GM19025 (cell line): ENCODE results near the gene MNX1.

ENCODE experiments used
- ATAC-seq: cut with Tn5 transposase; IDR thresholded peaks from one replicate; pipeline ENCODE4 v1.9.1; 2021; ENCODE audit warnings: mild to moderate bottlenecking, low read depth, moderate library complexity; ENCODE audit not compliant: unreplicated experiment

The MNX1 gene

DNA sequence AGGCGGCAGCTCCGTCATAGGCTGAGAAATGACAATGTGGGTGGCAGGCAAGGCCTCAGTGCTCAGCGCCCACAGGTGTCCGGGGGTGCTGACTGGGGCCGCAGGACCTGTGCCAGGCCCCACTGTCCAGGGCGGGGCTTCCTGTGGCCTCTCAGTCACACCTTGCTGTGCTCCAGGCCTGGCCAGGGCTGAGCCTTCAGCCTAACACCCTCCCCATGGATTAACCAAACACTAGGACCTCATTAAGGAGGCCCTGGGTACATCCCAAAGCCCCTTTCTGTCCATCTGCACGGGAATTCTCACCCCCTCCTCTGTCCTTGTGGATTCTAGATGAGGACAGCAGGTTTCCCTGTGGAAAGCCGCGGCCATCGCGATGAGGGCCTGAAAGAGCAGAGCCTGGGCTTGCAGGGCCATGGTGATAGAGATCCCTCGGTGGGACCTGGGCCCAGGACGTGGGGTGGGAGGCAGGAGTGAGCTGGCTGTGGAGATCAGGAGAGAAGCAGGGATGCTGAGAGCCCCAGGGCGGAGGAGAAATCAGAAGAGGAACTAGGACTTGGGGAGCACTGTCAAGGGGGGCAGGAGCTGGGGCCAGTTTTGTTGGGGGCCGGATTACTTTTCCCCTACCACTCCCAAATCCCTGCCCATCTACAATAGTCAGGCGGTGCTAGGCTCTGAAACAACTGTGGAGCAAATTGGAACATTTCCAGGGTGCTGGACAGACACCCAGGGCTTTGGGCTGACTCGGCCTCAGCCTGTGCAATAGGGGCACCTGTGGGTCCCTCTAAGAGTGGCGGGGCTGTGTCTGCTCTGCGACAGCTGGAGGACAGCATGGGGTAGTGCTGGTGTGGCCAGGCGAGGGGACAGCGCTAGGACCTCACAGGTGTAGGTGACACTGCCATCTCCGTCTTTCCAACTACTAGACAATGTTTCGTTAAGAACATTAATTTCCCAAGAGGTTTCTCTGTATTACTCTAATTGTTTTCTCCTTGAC is 23.3 kb upstream of the MNX1 start:
- no peak for ATAC-seq

DNA sequence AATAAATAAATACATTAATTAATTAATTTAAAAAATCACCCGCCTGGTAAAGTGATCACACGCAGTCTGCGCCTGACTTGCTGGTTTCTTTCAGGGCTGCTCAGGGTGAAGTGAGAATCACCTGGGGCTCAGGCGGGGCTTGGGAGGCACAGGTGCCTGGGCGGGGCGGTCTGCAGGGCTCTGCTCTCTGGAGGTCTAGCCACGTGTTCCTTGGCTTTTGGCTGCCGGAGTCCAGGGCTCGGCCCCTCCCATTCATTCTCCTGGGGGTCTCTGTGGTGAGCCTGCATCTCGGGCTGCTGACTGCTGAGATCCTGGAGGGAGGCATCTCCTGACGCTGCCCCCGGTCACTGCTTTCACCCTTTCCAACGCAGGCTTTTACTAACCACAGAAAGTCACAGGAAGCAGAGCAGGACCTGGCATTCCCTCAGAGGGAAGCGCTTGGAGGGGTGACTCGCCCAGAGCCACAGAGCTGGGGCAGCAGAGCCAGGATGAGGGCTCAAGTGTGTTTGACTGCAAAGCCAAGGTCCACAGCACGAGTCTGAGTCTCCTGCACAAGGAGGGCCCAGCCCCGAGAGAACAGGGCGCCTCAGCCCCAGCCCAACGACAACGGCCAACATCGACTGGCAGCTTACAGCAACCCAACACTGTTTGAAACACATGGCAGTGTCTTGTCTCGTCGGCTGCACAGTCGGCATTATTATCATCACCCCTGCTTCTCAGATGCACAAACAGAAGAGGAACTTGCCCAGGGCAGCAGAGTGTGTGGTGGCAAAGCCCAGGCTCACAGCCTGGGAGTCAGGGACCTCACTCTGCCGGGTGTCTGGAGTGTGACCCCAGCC is 22.4 kb upstream of the MNX1 start:
- ATAC-seq = no peak

DNA sequence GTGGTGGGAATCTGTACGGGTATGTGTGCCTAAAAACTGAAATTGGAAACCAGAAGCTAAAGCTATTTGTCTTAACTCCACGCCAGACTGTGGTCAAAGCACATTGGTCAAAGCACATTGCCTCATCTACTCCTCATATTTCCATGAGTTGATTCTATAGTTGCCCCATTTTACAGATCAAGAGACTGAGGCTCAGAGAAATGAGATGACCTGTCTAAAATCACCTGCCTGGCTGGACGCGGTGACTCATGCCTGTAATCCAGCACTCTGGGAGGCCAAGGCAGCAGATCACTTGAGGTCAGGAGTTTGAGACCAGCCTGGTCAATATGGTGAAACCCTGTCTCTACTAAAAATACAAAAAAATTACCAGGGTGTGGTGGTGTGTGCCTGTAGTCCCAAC is 21.7 kb upstream of the MNX1 start:
- no peak for ATAC-seq

DNA sequence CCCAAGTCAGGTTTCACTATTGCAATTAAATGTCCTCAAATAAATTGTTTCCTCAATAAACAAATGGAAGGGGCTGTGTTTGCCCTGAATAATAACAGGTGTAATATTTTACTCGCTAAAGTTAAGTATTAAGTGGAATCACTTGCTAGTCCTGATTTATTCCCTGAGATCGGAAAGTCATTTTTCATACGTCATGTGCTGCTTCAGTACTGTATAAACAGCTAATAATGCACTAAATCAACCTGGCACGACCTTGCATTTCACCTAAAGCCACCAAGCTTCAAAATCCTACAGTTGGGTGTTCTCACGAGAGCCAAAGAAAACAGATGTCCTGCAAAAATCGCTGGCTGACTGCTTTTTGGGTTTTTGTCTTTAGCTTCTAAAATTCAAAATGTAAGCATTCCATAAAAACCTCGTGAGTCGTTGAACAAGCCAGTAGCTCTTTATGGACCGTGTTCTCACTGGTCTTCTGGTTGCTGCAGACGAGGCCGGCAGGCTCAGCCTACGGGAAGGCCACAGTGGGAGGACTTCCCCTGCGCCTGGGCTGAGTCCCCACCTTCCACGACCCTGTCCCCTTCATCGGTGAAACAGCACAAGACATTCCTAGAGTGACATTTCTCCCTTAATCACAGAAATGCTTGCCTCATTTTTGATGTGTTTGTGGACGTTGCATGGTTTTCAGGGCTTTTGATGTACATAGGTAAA is 17.9 kb upstream of the MNX1 start:
- ATAC-seq = no peak

DNA sequence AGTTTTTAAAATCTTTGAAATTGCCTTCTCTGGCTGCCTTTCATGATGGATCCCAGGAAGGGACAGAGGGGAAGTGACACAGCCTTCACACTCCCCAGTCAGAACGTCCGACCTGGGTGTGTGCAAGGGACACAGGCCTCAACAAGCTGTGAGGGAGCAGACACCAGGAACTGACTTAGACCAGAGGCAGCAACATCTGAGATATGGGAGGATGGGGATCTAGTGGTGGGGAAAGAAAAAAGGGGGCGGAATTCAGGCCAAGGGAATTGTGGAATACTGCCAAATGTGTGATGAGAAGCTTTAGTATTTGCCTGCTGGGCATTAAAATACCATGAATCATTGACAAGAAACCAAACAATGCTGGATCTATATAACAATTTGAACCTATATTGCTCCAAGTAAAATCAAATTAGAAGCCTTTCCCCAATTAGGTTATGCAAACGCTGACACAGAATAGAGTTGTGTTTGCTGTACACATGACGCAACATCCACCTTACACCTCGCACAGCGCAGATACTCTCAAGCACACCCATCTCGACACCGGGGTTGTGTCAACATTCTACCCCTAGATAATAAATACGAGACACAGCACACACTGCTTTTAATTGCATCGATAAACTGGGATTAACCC is 17.2 kb upstream of the MNX1 start:
- no peak for ATAC-seq

DNA sequence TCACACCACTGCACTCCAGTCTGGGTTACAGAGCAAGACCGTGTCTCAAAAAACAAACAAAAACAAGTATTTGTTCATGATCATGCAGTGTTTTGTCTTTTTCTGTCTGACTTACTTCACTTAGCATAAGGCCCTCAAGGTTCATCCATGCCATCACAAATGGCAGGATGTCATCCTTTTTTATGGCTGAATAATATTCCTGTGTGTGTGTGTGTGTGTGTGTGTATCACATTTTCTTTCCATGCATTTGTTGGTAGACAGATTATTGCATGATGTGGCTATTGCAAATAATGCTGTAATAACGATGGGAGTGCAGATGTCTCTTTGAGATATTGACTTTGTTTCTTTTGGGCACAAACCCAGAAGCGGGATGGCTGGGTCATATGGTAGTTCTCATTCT is 14.3 kb upstream of the MNX1 start:
- ATAC-seq = no peak

DNA sequence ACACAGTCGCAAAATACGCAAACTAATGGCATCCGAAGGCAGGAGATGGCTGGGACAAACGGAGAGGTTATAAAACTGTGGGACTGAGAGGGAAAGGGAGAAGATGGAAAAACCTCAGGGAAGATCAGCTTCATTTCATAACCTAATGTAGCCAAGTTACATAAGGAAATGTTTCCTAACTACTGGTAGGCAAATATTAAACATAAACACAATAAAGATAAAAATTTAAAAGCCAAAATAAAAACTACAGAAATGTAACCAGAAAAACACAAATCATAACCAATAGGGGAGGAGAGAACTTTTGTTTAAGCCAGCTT is 13.1 kb upstream of the MNX1 start:
- ATAC-seq = no peak

DNA sequence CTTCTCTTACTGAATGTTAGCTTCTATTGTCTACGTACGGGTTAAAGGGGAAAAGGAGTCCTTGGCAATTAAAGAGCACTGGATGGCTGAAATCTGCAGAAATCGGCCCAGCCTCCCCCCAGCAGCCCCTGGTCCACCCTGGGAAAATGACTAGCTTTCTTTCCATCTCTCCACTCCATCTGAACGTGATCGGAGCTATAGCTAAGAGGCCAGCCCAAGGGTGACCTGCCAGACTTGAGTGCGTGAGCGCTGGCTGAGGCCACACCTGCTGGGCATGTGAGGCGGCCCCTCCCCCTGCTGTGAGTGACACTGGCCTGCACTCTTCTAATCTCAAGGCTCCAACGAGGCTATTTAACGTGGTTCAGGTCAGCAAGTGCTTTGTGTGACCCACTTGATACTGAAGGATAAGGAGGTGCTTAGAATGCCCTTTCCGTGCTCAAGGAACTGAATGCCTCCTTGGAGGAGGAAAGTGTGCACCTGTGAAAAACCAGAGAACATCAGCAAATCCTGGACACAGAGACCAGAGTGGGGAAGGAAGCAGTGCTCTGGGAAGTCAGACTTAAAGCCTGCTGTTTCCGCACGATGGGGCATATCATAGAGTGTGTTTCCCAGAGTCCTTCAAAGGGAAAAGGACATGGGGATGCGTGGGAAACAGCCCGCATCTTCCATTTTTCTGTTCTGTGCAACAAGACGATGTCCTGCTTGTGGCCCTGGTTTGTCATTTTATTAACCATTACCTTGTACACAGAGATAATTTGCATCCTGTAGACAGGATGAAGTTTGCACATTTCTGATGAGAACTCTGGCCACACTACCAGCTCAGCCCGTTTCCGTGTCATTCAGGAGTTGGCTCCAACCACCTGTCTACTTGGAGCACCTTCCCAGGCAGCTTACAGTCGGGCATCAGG is 12.5 kb upstream of the MNX1 start:
- no peak for ATAC-seq

DNA sequence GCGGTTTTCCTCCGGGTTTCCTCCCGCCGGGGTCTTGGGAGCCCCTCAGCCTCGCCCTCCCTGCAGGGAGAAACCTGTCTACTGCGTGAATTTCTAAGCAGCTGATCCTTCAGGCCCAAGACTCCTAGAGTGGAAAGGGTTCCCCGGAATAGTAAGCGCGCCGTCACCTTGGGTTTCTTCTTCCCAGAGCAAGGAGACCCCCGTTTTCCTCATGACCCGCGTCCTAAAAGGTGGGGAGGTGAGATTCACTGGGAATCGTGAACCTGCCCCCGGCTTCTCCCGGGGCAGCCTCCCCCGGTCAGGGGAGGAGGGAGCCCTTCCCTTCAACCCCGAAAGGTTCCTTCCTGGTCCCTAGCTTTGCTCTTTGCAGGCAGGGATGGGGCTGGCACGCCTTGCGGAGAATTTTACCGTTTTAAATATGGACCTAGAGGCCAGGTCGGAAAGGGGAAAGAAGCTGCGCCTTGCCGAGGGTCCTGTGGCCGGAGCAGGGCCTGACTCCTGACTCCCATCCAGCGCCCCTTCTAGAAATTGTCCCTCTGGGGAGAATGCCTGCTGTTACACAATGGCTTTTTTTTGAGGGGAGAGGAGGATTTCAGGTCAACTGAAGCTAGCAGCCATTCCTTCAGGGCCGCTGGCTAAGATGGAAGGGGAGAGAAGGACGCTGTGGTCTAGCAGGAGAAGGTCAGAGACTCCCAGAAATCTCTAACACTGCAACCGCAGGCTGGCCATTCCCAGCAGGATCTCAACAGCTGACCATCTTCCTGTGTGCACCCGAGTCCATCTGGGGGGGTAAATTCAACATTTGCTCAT is 11.6 kb upstream of the MNX1 start:
- no peak for ATAC-seq

DNA sequence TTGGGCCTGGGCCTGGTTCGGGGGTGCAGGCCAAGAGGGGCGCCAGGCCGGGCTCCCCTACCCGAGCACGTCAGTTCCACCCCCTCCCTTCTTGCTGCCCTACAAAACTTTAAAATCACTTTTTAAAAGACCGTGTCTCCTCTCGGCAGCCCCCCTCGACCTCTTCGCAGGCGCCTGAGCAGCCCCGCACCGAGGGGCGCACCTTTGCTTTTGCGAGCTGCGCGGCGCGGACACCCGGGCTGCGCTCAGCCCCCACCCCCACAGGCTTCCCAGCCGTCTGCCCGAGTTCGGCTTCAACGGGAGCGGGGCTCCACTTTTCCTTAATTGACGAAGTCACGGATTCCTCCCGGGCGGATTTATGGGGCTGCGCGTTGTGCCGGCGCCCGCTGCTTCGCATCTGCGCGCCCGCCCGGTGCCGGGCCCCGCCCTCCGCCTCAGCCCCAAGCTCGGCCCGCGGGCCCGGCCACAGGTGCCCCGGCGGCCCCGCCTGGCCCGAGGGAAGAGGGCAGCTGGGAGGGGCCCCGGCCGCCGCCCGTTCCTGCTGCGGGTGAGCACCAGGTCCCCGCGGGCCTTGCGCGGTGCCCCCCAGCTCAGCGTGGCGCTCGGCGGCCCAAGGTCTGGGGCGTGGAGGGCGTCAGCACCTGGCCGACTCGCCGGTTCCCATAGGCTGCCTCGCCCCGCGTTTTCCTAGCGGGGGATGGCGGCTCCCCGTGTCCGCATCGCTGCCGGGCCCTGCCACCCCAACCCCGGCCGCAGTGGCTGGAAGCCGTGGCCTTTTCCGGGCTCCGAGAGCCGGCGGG is 10.8 kb upstream of the MNX1 start:
- ATAC-seq = no peak

DNA sequence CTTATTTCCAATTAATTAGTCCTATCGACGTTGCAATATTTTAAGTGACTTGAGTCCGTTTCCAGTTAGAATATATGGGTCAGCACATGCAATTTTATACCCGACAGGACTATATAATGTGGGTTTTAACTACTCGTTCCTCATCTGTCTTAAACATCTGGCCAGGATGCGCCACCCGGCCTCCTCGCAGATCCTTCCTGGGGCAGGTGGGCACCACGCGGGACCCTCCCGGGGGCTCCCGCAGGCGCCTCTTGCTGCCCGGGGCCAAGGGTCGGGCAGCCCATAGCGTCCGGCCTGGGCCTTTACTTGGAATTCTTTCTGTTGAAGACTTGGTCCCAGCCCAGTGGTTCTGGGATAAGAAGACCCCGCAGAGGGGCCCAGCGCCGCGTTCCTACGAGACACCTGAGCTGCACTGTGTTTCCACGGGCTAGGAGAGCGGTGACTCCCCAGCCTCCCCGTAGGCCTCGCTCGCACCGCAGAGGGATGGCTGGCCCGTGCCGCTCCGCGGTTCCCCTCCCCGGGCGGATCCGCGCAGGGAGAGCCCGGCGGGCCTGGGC is 10.1 kb upstream of the MNX1 start:
- ATAC-seq = no peak

DNA sequence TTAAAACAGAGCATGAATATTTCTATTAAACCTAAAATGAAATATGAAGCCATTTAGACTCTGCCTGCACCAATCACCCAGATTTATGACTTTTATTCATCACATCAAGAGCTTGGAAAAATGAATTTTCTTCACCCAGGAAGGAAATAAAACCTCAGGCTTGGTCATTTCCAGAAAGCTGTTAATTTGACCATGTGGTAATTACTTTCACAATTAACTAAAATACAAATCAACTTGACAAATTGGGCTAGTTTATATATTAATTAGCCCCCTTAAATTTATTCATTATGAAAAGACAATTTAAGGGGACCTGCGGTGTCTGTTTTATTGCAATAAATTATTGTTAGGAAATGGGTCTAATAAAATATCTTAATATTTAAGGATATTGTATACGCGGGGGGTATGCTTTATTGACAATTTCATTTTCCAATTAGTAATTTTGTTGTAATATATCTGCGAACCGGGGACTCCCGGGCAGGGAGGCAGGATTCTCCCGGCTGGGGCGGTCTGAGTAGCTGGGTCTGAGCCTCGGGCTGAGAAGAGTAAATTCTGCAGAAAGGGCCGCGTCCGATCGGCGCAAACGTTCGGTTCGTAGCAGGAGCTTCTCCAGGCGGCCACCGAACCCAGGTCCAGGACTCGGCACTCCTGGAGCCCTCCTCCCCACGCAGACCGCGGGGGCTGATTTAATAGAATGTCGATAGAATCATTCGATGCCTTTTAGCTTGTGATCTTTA is 9.4 kb upstream of the MNX1 start:
- ATAC-seq = no peak

DNA sequence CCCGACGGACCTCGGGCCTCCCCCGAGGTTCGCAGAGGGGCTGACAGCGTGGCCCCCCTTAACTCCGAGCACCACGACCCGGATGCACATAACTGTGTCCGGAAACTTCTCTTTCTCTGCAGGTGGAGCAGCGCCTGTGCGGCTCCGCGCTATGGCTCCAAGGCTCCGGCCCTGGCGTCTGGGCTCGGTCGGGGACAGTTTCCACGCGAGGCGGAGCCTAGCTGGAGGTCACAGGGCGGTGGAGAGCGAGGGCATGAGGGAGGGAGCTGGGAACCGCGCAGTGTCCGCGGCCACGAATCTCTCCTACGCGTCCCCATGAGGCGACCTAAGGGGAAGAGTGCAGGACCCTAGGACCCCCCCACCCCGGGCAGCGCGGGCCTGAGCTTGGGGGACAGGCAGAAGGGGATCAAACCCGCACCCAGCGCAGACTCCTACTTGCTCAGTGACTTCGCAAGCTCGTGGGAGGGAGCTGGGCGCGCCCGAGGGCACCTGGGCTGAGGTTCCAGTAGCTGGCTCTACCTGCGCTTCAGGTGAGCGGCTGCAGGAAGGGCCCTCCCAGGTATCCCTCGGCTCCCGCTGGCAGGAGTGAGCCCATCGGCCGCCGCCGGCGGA is 8.6 kb upstream of the MNX1 start:
- ATAC-seq = no peak

DNA sequence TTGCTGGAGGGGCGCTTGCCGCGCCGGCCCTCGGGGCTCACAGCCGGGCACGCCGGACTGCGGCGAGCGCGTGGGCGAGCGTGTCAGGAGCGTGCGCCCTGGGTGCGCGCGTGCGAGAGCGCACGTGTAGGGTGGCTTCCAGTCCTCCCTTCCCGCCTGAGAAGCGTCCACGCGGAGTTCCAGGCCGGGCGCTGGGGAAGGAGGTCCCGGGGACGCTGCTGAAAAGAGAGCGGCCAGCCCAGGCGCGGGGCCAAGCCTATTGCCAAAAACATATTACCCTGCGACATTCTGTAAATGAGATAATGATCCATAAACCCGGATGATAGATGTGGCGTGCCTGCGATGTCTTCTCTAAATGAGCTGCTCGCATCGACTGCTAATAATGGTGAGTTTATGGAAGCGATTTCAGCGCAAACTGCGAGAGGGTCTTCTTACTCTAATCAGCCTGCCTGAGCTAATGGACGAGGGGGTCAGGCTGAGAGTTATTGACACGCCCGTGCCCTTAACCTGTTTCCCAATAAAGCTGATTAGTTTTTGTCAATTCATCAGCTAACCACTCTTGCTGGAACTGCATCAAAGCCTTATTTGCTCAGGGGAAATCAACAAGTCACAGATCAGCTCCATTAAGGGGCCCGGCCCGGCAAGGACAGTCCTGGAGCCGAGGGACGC is 8.0 kb upstream of the MNX1 start:
- ATAC-seq = no peak

DNA sequence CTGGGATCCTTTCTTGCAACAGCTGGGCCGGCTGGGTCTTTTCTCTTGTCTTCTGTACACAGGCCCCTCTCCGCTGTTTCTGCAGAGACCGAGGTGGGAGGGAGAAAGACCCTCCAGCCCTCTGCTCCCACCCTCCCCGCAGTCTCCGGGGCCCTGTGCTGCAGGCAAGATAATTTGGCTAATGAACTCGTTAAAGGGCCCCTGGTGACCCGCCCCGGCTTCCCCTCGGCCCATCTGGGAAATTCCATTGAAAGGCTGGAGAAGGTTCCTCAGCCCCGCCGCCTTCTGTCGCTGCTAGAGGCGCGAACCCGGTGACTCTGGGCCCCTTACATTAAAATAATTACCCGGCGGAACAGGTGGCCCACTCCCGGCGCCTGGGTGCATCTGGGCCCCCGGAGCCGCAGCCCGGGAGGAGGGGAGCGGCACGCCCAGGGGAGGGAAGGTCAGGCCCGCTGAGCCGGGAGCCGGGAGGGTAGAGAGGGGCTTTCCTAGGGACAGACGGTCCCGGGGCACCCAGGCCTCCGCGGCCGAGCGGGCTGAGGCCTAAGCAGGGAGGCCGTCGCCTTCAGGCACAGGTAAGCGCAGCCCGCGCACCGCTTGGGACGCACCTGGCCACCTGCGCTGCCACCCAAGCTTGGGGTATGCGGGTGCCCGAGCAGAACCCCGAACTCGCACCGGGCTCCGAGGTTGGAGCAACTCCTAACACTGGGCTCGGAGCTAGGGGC is 7.3 kb upstream of the MNX1 start:
- no peak for ATAC-seq
